GM12878 (cell line): Measurements from ENCODE around the gene SIGLEC12. TPM values are rescaled to one million over a fixed set of nuclear protein-coding genes. Genes with fewer than 3 reads are reported as not detected.

Experiments
- ATAC-seq: fragments of 200-7000 bp; cut with Tn5 transposase; 3 replicates; pipeline ENCODE4 v1.9.1; 2020; ENCODE audit warnings: mild to moderate bottlenecking, moderate library complexity
- BruUV-seq: library from RNA; stranded (reverse); fragments of 400-500 nt; replicated peaks from 2 replicates; lab custom pipeline; 2021; lab: Mats Ljungman, UMichigan
- CTCF ChIA-PET: fragments of 300-600 bp; sonication (Branson Sonifier 250); formaldehyde crosslinking; extraction: SDS; loops from one replicate; lab custom pipeline; 2021; ENCODE audit warnings: inconsistent platforms; lab: Yijun Ruan, JAX
- POLR2A ChIA-PET: fragments of 350-600 bp; formaldehyde crosslinking; extraction: SDS; loops from one replicate; lab custom pipeline; 2021; ENCODE audit warnings: inconsistent platforms; lab: Charles Lee
- RAD21 ChIA-PET: fragments of 300-600 bp; sonication (Branson Sonifier 250); formaldehyde crosslinking; loops from one replicate; lab custom pipeline; 2023; ENCODE audit warnings: antibody characterized with exemption; ENCODE audit not compliant: unreplicated experiment; lab: Charles Lee
- SMC1A ChIA-PET: fragments of 300-600 bp; sonication (Branson Sonifier 250); formaldehyde crosslinking; loops from one replicate; lab custom pipeline; 2023; ENCODE audit not compliant: unreplicated experiment, uncharacterized antibody; lab: Charles Lee
- DNase-seq: peaks from one replicate; pipeline ENCODE4 v3.0.0-alpha.2; 2011; ENCODE audit warnings: low read depth, low spot score
- FAIRE-seq: peaks from 3 replicates; lab custom pipeline; 2011; peaks lifted over from hg19 to GRCh38; lab: Jason Lieb, UNC
- H2AFZ ChIP-seq: 2 replicates; pipeline ENCODE4 v1.6.0; 2011; ENCODE audit warnings: low read depth, low read length, control low read depth; ENCODE audit not compliant: control insufficient read depth
- H3K27ac ChIP-seq: 2 replicates; pipeline ENCODE4 v1.5.1; 2011; ENCODE audit warnings: control low read depth; ENCODE audit not compliant: control insufficient read depth, insufficient read depth
- H3K27me3 ChIP-seq, 2 experiments: replicated peaks in 1 of 2; 2 replicates each; pipeline versions ENCODE4 v1.6.0 to v1.6.1; 2011; ENCODE audit warnings: low read length in 1 of 2; ENCODE audit not compliant: control insufficient read depth in 2 of 2, insufficient read depth in 2 of 2
- H3K36me3 ChIP-seq, 2 experiments: 2 replicates each; pipeline ENCODE4 v1.5.1; 2011; ENCODE audit warnings: low read length in 1 of 2; ENCODE audit not compliant: control insufficient read depth in 2 of 2, insufficient read depth in 2 of 2
- H3K4me1 ChIP-seq: 2 replicates; pipeline ENCODE4 v1.6.1; 2011; ENCODE audit warnings: mild to moderate bottlenecking, low read length, moderate library complexity, mixed read lengths; ENCODE audit not compliant: control insufficient read depth, insufficient read depth
- H3K4me2 ChIP-seq: 2 replicates; pipeline ENCODE4 v1.6.0; 2011; ENCODE audit warnings: control low read depth; ENCODE audit not compliant: control insufficient read depth, insufficient read depth
- H3K4me3 ChIP-seq: fragments of 200-600 bp; sonication (generic); 2 replicates; pipeline ENCODE4 v1.5.1; 2016
- H3K79me2 ChIP-seq: 2 replicates; pipeline ENCODE4 v1.6.0; 2011; ENCODE audit warnings: low read length; ENCODE audit not compliant: control insufficient read depth, insufficient read depth
- H3K9ac ChIP-seq: 2 replicates; pipeline ENCODE4 v1.8.0; 2011; ENCODE audit warnings: low read length, control low read depth, mixed read lengths; ENCODE audit not compliant: control insufficient read depth, insufficient read depth
- H3K9me3 ChIP-seq: replicated peaks from 3 replicates; pipeline ENCODE4 v1.5.1; 2011; ENCODE audit warnings: mild to moderate bottlenecking, low read length; ENCODE audit not compliant: control insufficient read depth, insufficient read depth
- H4K20me1 ChIP-seq: 2 replicates; pipeline ENCODE4 v1.6.0; 2011; ENCODE audit not compliant: control insufficient read depth, insufficient read depth
- BCL11A ChIP-seq: IDR thresholded peaks from 2 replicates; pipeline ENCODE4 v1.6.1; 2011; ENCODE audit warnings: low read depth, low read length
- CBX3 ChIP-seq: fragments of 200-600 bp; sonication (generic); IDR thresholded peaks from 2 replicates; pipeline ENCODE4 v1.6.1; 2016; ENCODE audit warnings: low read depth, borderline replicate concordance
- CREM ChIP-seq: IDR thresholded peaks from 2 replicates; pipeline ENCODE4 v1.6.1; 2014; ENCODE audit warnings: antibody characterized with exemption, low read depth
- E4F1 ChIP-seq: fragments of 450-650 bp; IDR thresholded peaks from 2 replicates; pipeline ENCODE4 v1.6.1; 2018; ENCODE audit warnings: borderline replicate concordance, mild to moderate bottlenecking; ENCODE audit not compliant: partially characterized antibody
- IRF3 ChIP-seq: fragments of 450-650 bp; IDR thresholded peaks from 2 replicates; pipeline ENCODE4 v1.6.1; 2014; ENCODE audit warnings: mild to moderate bottlenecking
- NR2C1 ChIP-seq: fragments of 450-650 bp; IDR thresholded peaks from 2 replicates; pipeline ENCODE4 v1.6.1; 2017; ENCODE audit warnings: antibody characterized with exemption, mild to moderate bottlenecking, moderate library complexity
- PAX5 ChIP-seq: IDR thresholded peaks from 2 replicates; pipeline ENCODE4 v1.6.1; 2011; ENCODE audit warnings: low read depth, low read length, borderline replicate concordance
- RCOR1 ChIP-seq: conservative IDR thresholded peaks from 2 replicates; pipeline ENCODE4 v1.6.1; 2012; ENCODE audit warnings: low read depth, low read length, improper control_type of control experiment
- RFX5 ChIP-seq: IDR thresholded peaks from 2 replicates; pipeline ENCODE4 v1.6.1; 2011; ENCODE audit warnings: low read depth, low read length, improper control_type of control experiment
- SMARCA5 ChIP-seq: fragments of 450-650 bp; IDR thresholded peaks from 2 replicates; pipeline ENCODE4 v1.6.1; 2017; ENCODE audit warnings: mild to moderate bottlenecking
- SPI1 ChIP-seq: IDR thresholded peaks from 2 replicates; pipeline ENCODE4 v1.6.1; 2011; ENCODE audit warnings: low read depth, mild to moderate bottlenecking, low read length, moderate library complexity, borderline replicate concordance; ENCODE audit not compliant: insufficient read depth
- TAF1 ChIP-seq: IDR thresholded peaks from 2 replicates; pipeline ENCODE4 v1.6.1; 2011; ENCODE audit warnings: mild to moderate bottlenecking, low read depth, low read length, borderline replicate concordance
- TARDBP ChIP-seq: IDR thresholded peaks from 2 replicates; pipeline ENCODE4 v1.6.1; 2016; ENCODE audit warnings: borderline replicate concordance
- WGBS: methylation state at CpG from one replicate; pipeline ENCODE4 v1.1.6; 2016; ENCODE audit warnings: low lambda C conversion rate; ENCODE audit not compliant: insufficient replicate concordance, insufficient coverage; ENCODE audit errors: missing lambda C conversion rate; 5-methylcytosine and 5-hydroxymethylcytosine counted together
- in situ Hi-C: fragments of 300-500 bp; cut with MboI; formaldehyde crosslinking; loops from 9 replicates; pipeline ENCODE4 v1.14.3; 2018; ENCODE audit warnings: mixed read lengths
- intact Hi-C: fragments of 100-400 bp; cut with micrococcal nuclease; formaldehyde crosslinking; loops from one replicate; pipeline ENCODE4 v1.14.2; 2022; ENCODE audit not compliant: unreplicated experiment
- polyA plus RNA-seq, 11 experiments: library from polyadenylated mRNA; depleted of rRNA in 4 of 11; unstranded in 6 of 11; stranded (reverse) in 5 of 11; fragments of >200 nt; fragmentation: Nextera tagmentation in 4 of 11; fragmentation: Illumina TruSeq in 1 of 11; extraction: Ambion mirVana in 4 of 11; extraction: Trizol in 1 of 11; gene quantifications; 1 replicate in 1 of 11; 2 replicates in 10 of 11; pipeline versions ENCODE4 v1.2.1 to v1.2.3, GENCODE V29; 2011 to 2016; ENCODE audit warnings: inconsistent platforms in 2 of 11, missing spikeins in 2 of 11, low read depth in 1 of 11
- total RNA-seq, 4 experiments: library from RNA; depleted of rRNA in 3 of 4; stranded (reverse); fragments of >200 nt in 3 of 4; fragmentation: Illumina TruSeq in 1 of 4; extraction: Trizol in 1 of 4; gene quantifications; 2 replicates each; pipeline versions ENCODE4 v1.2.1 to v1.2.3, GENCODE V29; 2013 to 2021
- TF ChIP-seq, protein P1 (sequence below): fragments of 150-350 bp; IDR thresholded peaks from 2 replicates; pipeline ENCODE4 v1.6.1; 2014; ENCODE audit warnings: mild to moderate bottlenecking, low read depth, low read length

The SIGLEC12 gene
- total and polyA plus RNA-seq, 10 of the 15 experiments (the other 5 are each of a cell fraction or from before 2014, with no cell fraction given), result 0.03 to 0.18 (median 0.06) TPM; not detected in 5

DNA sequence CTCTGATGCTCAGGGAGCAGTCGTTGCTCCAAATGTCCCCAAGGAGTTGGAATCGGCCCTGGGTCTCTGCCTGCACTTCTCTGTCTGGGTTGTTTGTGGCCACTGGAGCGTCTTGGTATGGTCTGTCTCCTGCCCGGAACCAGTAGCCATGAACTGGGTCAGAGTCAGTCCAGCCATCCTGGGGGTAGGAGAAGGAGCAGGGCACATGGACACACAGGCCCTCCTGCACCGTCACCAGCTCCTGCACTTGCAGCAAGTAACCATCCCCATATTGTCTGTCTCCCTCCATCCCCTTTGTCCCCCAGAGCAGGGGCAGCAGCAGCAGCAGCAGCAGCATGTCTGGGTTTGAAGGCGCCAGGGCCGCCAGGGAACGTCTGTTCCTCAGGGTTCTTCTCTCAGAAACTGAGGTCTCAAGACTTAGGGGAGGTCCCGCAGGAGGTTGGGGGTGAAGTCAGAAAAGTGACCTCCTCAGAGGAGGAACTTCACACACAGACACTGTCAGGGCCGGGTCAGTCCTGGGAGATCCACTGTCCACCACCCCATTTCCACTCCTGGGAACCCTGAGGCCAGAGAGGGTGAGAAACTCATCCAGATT lies 43.5 kb downstream of the SIGLEC12 start, which contains the start of gene SIGLEC8:
SIGLEC8 (minus strand) TSS at position 404 of the 595 bp plus-strand sequence; CDS start at position 337, 67 bp downstream.
- POLR2A ChIA-PET, result no interaction called here
- H3K9ac ChIP-seq, result no peak within 1 kb of the TSS
- no peaks in the 10 kb centered on the region for H3K27me3 ChIP-seq
- BruUV-seq, result no TSS peak
- no peak within 1 kb of the TSS for H2AFZ ChIP-seq
- no peak within 1 kb of the TSS for H3K4me2 ChIP-seq
- H3K4me3 ChIP-seq, result no peak within 1 kb of the TSS
- no peak for FAIRE-seq
- 13% methylated on average over 10 of the region's 10 CpGs for WGBS
- no peaks in the 10 kb centered on the region for H3K36me3 ChIP-seq
- DNase-seq, result no peak
- no peaks in the 10 kb centered on the region for H3K4me1 ChIP-seq
- H3K79me2 ChIP-seq, result no peaks in the 10 kb centered on the region
- SMC1A ChIA-PET, result no interaction called here
- RAD21 ChIA-PET, result no interaction called here
- no peak for ATAC-seq
- no peak within 1 kb of the TSS for H3K27ac ChIP-seq
- TF ChIP-seq CREM, result no peak
- TF ChIP-seq NR2C1, result no peak
- no peak for TF ChIP-seq CBX3
- no peak for TF ChIP-seq IRF3
- no peak for TF ChIP-seq BCL11A
- TF ChIP-seq TARDBP, result no peak
- TF ChIP-seq PAX5, result no peak
- TF ChIP-seq, protein P1, sequence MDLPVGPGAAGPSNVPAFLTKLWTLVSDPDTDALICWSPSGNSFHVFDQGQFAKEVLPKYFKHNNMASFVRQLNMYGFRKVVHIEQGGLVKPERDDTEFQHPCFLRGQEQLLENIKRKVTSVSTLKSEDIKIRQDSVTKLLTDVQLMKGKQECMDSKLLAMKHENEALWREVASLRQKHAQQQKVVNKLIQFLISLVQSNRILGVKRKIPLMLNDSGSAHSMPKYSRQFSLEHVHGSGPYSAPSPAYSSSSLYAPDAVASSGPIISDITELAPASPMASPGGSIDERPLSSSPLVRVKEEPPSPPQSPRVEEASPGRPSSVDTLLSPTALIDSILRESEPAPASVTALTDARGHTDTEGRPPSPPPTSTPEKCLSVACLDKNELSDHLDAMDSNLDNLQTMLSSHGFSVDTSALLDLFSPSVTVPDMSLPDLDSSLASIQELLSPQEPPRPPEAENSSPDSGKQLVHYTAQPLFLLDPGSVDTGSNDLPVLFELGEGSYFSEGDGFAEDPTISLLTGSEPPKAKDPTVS, result no peak
- TF ChIP-seq SMARCA5, result no peak
- TF ChIP-seq E4F1, result no peak
- TF ChIP-seq SPI1, result no peak
- TF ChIP-seq RFX5, result no peak
- TF ChIP-seq RCOR1, result no peak
- TF ChIP-seq TAF1, result no peak
- TF ChIP-seq, all 136 proteins: peak for 0
- in situ Hi-C loops, result no loop called here
- intact Hi-C loops, result no loop called here
- Histone ChIP-seq H3K9me3 (no peaks in the 10 kb centered on the region), H4K20me1 (no peaks in the 10 kb centered on the region)
- CTCF ChIA-PET, result interaction anchor here (1.0 to 1.2 kb wide), 2 partner anchors 15 to 203 kb away, joined by 4 to 6 read pairs; no protein-coding TSS in a partner anchor
